Heart left ventricle (tissue), 13 donors: ENCODE measurements around the gene ADPRS.

Experiments
- POLR2A ChIP-seq, 2 donors: fragments of 450-650 bp; IDR thresholded peaks; one replicate each; pipeline ENCODE4 v1.6.1; 2017; ENCODE audit warnings: antibody characterized with exemption in 2 of 2, mild to moderate bottlenecking in 2 of 2, moderate library complexity in 2 of 2
- TF ChIP-seq, protein P1 (sequence below), 12 donors: fragments of 200-600 bp; sonication (generic) in 4 of 12; IDR thresholded peaks; one replicate each; pipeline versions ENCODE4 v1.5.0 to v1.8.0; 2018 to 2022; ENCODE audit warnings: antibody characterized with exemption in 12 of 12, mild to moderate bottlenecking in 5 of 12
- donor health status: ischemic (EF 13 %, LVEDD 7.1; RV severe dilation, severe dysfunction).
- donor health status: DM: no; HTN: yes; CAD: no.
- donor health status: DM: no; HTN: no; CAD: no.
- donor health status: ischemic (EF 25% LVEDD 6.9; RV normal size, moderate dysfunction).
- donor health status: ischemic (EF 25% LVEDD 5.7; RV mildly dilated, moderate dysfunction).
- donor health status: ischemic (EF 35%, LVEDD 5.7; RV mildly dilated, moderate dysfunction).
- donor health status: nonischemic (EF 11% LVEDD 7.7; RV severe dilation, severe dysfunction).
- donor health status: DM: yes; HTN: yes; CAD: no.
- donor health status: PGD.
- donor health status: ischemic (EF 29% LVEDD 5.4; RV normal size, mild dysfunction).
- donor health status: nonischemic (EF 23%, LVEDD 6.1; RV moderate dilation, normal function).

DNA sequence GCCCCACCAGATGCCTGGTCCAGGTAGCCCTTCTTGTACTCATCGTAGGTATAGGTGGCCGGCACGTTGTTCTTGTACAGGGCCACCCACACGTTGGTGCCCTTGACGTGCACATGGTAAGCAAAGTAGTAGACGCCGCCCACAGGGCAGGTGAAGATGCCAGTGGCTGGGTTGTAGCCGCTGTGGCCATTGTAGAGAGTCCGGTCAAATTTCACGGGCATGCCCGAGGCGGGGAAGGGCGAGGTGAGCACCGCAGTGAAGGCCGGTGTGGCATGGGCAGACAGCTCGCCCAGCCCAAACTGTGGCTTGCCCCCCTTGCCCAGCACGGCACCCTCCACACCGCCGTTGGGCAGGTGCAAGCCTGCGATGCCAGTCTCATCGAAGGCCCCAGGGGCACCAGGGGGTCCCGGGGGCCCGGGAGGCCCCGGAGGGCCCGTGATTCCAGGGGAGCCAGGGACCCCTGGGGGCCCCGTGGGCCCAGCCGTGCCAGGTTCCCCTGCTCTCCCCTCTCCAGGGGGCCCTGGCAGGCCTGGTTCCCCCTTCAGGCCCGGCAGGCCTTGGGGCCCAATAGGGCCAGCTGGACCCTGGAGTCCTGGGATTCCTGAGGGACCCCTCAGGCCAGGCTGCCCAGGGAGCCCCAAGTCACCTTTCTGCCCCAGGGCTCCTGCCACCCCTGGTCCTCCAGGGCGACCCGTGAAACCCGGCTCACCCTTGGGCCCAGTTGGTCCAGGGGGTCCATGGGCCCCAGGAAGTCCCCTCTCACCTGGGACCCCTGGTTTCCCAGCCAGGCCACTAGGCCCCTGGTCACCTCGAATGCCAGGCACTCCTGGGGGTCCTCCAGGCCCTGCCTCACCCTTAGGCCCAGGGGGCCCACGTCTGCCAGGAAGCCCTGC lies 9.2 kb downstream of the ADPRS start:
- TF ChIP-seq, protein P1, sequence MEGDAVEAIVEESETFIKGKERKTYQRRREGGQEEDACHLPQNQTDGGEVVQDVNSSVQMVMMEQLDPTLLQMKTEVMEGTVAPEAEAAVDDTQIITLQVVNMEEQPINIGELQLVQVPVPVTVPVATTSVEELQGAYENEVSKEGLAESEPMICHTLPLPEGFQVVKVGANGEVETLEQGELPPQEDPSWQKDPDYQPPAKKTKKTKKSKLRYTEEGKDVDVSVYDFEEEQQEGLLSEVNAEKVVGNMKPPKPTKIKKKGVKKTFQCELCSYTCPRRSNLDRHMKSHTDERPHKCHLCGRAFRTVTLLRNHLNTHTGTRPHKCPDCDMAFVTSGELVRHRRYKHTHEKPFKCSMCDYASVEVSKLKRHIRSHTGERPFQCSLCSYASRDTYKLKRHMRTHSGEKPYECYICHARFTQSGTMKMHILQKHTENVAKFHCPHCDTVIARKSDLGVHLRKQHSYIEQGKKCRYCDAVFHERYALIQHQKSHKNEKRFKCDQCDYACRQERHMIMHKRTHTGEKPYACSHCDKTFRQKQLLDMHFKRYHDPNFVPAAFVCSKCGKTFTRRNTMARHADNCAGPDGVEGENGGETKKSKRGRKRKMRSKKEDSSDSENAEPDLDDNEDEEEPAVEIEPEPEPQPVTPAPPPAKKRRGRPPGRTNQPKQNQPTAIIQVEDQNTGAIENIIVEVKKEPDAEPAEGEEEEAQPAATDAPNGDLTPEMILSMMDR (IDR thresholded peaks at IDR 0.05), result no peak
- TF ChIP-seq POLR2A (IDR thresholded peaks at IDR 0.05), result no peak
